ENCODE results near the gene CAMK2A. TPM values are rescaled to one million over a fixed set of nuclear protein-coding genes. Genes with fewer than 3 reads are reported as not detected.

Gene CAMK2A
- total and polyA plus RNA-seq, 4 donors: 0.31 to 2.7 (median 1.0) TPM

GRCh38 chr5:150192462-150192861, 97.1 kb downstream of the CAMK2A start:
- ATAC-seq (ENCODE audit: insufficient read depth, low FRiP score) (no peak), DNase-seq (no peak)
- peaks cover 3 to 28% (median 13%) of the 10 kb centered on the region in 3 donors for H3K27me3 ChIP-seq (ENCODE audit: control insufficient read depth in 3 of 3, insufficient read depth in 3 of 3, low read length in 2 of 3)
- peaks cover 0 to 8% (median 3%) of the 10 kb centered on the region in 5 donors for H3K4me1 ChIP-seq (ENCODE audit: control insufficient read depth in 5 of 5, insufficient read depth in 5 of 5, low read length in 5 of 5)
- 73 to 76% methylated on average over 4 of the region's 4 CpGs for WGBS, 2 donors
- TF ChIP-seq CTCF (IDR thresholded peaks at IDR 0.05; ENCODE audit: control extremely low read depth, extremely low read depth): no peak
- H3K36me3 ChIP-seq (ENCODE audit: control insufficient read depth in 4 of 4, insufficient read depth in 4 of 4, low read length in 4 of 4): no peaks in the 10 kb centered on the region
- H3K4me3 ChIP-seq: no peak overlapping the region
- H3K9me3 ChIP-seq (ENCODE audit: control insufficient read depth in 4 of 4, insufficient read depth in 3 of 4, low read length in 3 of 4): peaks cover 0 to 3% (median 0%) of the 10 kb centered on the region in 4 donors
- no peak overlapping the region for H3K27ac ChIP-seq (ENCODE audit: low read depth in 1 of 2, low read length in 1 of 2)
- no peak overlapping the region for H3K9ac ChIP-seq (ENCODE audit: insufficient read depth in 1 of 2, low read length in 2 of 2)

GRCh38 chr5:150190987-150191386, 98.6 kb downstream of the CAMK2A start:
- H3K9ac ChIP-seq (ENCODE audit: insufficient read depth in 1 of 2, low read length in 2 of 2): no peak overlapping the region
- H3K4me1 ChIP-seq (ENCODE audit: control insufficient read depth in 5 of 5, insufficient read depth in 5 of 5, low read length in 5 of 5): peaks cover 0 to 19% (median 6%) of the 10 kb centered on the region in 5 donors
- ATAC-seq (ENCODE audit: insufficient read depth, low FRiP score): no peak
- H3K4me3 ChIP-seq: no peak overlapping the region
- no peak for DNase-seq
- TF ChIP-seq CTCF (IDR thresholded peaks at IDR 0.05; ENCODE audit: control extremely low read depth, extremely low read depth): no peak
- H3K27ac ChIP-seq (ENCODE audit: low read depth in 1 of 2, low read length in 1 of 2): no peak overlapping the region
- no peaks in the 10 kb centered on the region for H3K36me3 ChIP-seq (ENCODE audit: control insufficient read depth in 4 of 4, insufficient read depth in 4 of 4, low read length in 4 of 4)
- peaks cover 0 to 2% (median 0%) of the 10 kb centered on the region in 4 donors for H3K9me3 ChIP-seq (ENCODE audit: control insufficient read depth in 4 of 4, insufficient read depth in 3 of 4, low read length in 3 of 4)
- peaks cover 3 to 28% (median 13%) of the 10 kb centered on the region in 3 donors for H3K27me3 ChIP-seq (ENCODE audit: control insufficient read depth in 3 of 3, insufficient read depth in 3 of 3, low read length in 2 of 3)
- 38 to 63% methylated on average over 2 of the region's 2 CpGs for WGBS, 2 donors

- Histone ChIP-seq H3K9me3 (ENCODE audit: control insufficient read depth in 4 of 4, insufficient read depth in 3 of 4, low read length in 3 of 4) (peaks cover 0 to 2% (median 0%) of the 10 kb centered on the region in 4 donors), H3K4me1 (ENCODE audit: control insufficient read depth in 5 of 5, insufficient read depth in 5 of 5, low read length in 5 of 5) (peaks cover 0 to 19% (median 6%) of the 10 kb centered on the region in 5 donors), H3K9ac (ENCODE audit: insufficient read depth in 1 of 2, low read length in 2 of 2) (no peak overlapping the region), H3K27ac (ENCODE audit: low read depth in 1 of 2, low read length in 1 of 2) (no peak overlapping the region), H3K4me3 (no peak overlapping the region), H3K27me3 (ENCODE audit: control insufficient read depth in 3 of 3, insufficient read depth in 3 of 3, low read length in 2 of 3) (peaks cover 3 to 28% (median 13%) of the 10 kb centered on the region in 3 donors), H3K36me3 (ENCODE audit: control insufficient read depth in 4 of 4, insufficient read depth in 4 of 4, low read length in 4 of 4) (no peaks in the 10 kb centered on the region)
- DNase-seq: no peak
- 50 to 52% methylated on average over 16 of the region's 16 CpGs for WGBS, 2 donors
- no peak for ATAC-seq (ENCODE audit: insufficient read depth, low FRiP score)
- no peak for TF ChIP-seq CTCF (IDR thresholded peaks at IDR 0.05; ENCODE audit: control extremely low read depth, extremely low read depth)
Measured at GRCh38 chr5:150190503-150190979, 99.0 kb downstream of the CAMK2A start.
